ENCODE data around the gene TBC1D5.

The TBC1D5 gene

GRCh38 chr3:17585394-17586325 is 156.8 kb downstream of the TBC1D5 start:
- no peak for DNase-seq (ENCODE audit: low read depth)

- DNase-seq (ENCODE audit: low read depth): no peak
Observed at GRCh38 chr3:17584066-17584465, 158.4 kb downstream of the TBC1D5 start.

DNA sequence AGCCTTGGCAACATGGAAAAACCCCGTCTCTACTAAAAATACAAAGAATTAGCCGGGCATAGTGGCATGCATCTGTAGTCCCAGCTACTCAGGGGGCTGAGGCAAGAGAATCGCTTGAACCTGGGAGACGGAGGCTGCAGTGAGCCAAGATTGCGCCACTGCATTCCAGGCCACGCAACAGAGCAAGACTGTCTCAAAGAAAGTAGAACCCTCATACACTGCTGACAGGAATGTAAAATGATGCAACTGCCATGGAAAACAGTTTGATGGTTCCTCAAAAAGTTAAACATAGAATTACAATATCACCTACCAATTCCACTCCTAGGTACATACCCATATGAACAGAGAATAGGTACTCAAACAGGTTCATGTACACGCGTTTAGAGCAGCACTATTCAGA is 158.9 kb downstream of the TBC1D5 start:
- DNase-seq (ENCODE audit: low read depth): no peak

GRCh38 chr3:17581421-17582080 is 160.9 kb downstream of the TBC1D5 start:
- DNase-seq (ENCODE audit: low read depth): no peak

DNA sequence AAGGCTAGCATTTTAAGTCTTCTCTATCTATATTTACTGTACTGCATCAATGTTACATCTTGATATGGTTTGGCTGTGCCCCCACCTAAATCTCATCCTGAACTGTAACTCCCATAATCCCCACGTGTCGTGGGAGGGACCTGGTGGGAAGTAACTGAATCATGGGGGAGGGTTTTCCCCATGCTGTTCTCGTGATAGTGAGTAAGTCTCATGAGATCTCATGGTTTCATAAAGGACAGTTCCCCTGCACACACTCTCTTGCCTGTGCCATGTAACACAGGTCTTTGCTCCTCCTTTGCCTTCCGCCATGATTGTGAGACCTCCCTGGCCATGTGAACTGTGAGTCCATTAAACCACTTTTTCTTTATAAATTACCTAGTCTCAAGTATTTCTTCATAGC is 161.5 kb downstream of the TBC1D5 start:
- DNase-seq (ENCODE audit: low read depth): no peak

DNA sequence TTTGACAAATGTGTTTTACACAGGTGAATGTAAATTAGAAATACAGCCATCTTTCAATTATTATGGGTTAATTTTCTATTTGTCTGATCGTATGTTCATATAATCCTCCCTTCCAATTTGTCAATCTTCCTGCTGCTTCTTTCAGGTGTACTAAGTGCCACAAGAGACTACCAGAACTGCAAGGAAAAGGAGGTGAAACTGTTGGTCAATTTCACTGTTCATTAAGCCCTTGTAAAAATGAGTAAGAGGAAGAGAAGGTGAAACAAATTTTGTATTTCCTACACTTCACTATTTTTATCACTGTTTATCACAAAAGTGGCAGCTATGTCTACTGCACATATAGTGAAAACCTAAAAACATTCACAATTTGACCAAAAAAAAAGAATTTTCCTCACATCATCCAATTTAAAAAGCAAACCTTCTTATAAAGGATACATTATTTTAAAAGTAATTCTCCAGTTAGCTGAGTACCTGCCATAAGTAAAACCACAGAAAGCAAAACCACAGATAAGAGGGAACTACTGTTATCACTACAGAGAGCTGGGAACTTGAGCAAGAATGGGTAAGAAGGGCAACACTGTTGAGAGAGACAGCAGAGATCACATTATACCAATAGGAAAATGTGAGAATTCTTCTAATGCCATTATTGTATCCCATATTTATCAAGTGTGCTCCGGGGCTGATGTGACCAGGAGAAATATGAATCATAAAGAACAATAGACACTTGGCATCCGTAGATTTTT is 163.0 kb downstream of the TBC1D5 start:
- no peak for DNase-seq (ENCODE audit: low read depth)

GRCh38 chr3:17577796-17578520 is 164.5 kb downstream of the TBC1D5 start:
- DNase-seq (ENCODE audit: low read depth): no peak

DNA sequence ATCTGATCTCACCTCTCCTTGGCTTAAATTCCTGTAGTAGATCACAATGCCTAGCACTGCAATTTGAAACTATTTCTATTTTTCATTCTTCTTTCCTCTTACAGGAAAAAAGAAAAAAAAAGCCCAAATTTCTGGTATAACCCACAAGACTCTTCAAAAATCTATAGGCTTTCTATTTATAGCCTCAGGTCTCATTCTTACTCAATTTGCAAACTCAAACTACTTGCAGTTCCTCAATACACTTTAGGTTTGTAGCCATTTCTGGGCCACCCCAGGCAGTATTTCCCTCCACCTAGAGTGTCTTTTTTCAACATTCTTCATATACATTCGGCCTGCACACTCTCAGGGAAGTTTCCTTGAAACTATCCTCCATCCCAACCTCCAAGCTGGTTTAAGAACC is 169.0 kb downstream of the TBC1D5 start:
- DNase-seq (ENCODE audit: low read depth): no peak

DNA sequence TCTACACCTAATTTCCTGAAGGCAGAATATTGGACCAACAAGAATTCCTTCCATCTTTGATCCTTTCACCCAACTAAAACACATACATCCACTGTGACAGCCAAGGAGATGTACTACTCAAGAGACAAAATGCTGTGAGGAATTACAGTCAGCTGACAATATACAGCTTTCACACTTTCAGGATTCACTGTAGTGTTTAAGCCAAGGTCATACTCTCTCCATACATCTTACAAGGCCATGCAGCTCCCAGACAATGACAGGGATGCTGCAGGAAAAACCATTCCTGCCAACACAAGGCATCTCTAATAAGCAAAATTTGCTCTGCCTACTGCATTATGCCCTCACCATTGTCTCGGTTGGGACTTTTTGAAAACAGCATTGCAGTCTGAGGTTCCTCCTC is 170.7 kb downstream of the TBC1D5 start:
- no peak for DNase-seq (ENCODE audit: low read depth)

- no peak for DNase-seq (ENCODE audit: low read depth)
Observed at GRCh38 chr3:17562845-17563244, 179.6 kb downstream of the TBC1D5 start.

GRCh38 chr3:17558565-17558964 is 183.9 kb downstream of the TBC1D5 start:
- no peak for DNase-seq (ENCODE audit: low read depth)

GRCh38 chr3:17557749-17558463 is 184.5 kb downstream of the TBC1D5 start:
- DNase-seq (ENCODE audit: low read depth): no peak

DNA sequence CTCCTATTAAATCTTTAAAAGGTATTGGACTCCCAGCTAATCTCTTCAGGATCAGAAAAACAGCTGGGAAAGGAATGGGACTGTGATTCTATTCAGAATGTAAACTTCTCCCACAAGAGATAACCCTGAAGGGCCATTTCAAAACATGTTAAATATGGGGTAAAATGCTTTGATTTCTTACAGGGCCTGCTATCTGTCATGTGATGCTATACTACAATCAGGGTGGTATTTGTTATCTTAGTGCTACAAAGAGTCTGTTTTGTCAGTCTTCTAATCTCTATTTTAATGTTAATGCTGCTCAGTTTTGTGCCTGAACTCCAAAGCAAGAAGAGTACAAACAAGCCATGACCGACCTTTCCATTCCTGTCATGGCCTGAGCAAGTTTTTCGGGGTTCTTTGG is 186.9 kb downstream of the TBC1D5 start:
- DNase-seq (ENCODE audit: low read depth): no peak

DNA sequence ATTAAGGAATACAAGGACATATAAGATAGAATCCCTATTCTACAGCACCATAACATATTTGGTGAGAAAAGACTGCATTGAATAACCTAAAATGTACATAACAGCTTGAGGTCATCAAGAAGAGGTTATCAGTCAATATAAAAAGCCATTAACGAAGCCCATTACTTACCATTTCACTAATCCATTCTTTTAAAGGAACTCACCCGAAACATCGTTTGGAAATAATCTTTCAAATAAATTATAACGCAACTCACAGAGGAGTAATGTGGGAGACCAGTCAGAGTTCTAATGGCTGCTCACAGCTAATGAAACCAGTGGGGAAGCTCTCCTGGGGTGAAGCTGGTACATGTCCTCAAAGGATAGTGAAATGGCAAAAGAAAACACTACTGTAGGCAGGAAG is 188.4 kb downstream of the TBC1D5 start:
- DNase-seq (ENCODE audit: low read depth): no peak

DNA sequence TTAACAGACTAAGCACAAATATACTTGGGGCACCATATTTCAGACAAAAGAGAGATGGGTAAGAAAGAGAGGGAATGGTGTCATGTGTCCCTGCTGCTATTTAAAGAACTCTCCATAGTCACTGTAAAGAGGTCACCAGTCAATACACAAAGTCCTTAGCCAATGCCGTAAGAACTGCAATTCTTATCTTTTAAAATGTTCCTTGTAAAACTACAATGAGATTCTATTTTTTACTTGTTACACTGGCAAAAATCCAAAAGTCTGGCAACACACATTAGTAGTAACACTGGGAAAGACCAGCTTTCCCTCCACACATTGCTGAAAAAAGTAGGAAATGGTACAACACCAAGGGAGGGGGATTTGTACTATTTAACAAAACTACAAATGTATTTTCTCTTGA is 189.4 kb downstream of the TBC1D5 start:
- DNase-seq (ENCODE audit: low read depth): no peak

DNA sequence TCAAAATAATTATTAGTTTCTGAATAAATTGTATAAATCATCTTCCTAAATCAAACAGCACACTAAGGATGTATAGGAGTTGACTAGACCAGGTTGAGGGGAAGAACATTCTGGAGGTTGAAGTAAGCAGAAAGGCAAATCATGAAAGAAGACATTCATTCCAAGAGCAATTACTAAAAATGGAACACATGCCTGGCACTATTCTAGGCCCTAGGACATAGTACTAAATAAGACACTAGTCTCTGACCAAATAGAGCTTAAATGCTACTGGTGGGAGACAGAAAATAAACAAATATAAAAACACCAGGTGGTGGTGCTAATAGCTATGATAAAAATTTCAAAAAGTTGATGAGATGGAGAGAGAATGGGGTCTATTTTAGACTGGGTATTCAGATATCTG is 190.1 kb downstream of the TBC1D5 start:
- DNase-seq (ENCODE audit: low read depth): no peak

DNA sequence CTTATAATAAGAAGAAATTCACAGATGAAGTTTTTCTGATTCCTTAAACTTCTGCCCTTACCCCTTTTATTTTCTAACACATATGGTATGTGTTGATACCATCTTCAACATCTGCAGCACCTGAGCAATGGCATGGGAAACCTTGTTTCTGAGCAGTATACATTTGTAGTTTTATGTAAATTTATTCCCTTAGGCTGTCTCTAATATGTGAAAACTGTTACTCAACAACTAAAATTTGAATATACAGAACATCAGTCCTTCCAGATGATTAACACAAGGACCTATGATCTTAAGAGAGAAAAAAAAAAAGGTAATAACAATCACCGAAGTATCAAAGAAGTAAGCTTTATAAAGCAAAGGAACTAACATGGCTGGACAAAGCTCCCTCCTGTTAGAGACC is 190.5 kb downstream of the TBC1D5 start:
- no peak for DNase-seq (ENCODE audit: low read depth)

- DNase-seq (ENCODE audit: low read depth): no peak
Observed at GRCh38 chr3:17551333-17551732, 191.1 kb downstream of the TBC1D5 start.

GRCh38 chr3:17550624-17551023 is 191.8 kb downstream of the TBC1D5 start:
- DNase-seq (ENCODE audit: low read depth): no peak

GRCh38 chr3:17546500-17547255 is 195.8 kb downstream of the TBC1D5 start:
- DNase-seq (ENCODE audit: low read depth): no peak

- DNase-seq (ENCODE audit: low read depth): no peak
Observed at GRCh38 chr3:17544632-17545031, 197.8 kb downstream of the TBC1D5 start.
